H1 (cell line): ENCODE results near the gene HLF. TPM values are rescaled to one million over a fixed set of nuclear protein-coding genes. Genes with fewer than 3 reads are reported as not detected.

Source experiments
- CTCF ChIA-PET: fragments of 300-600 bp; sonication (Branson Sonifier 250); formaldehyde crosslinking; loops from one replicate; lab custom pipeline; 2021; ENCODE audit not compliant: partially characterized antibody; lab: Charles Lee
- POLR2A ChIA-PET: fragments of 300-600 bp; sonication (Branson Sonifier 250); formaldehyde crosslinking; loops from one replicate; lab custom pipeline; 2021; ENCODE audit warnings: inconsistent platforms; ENCODE audit not compliant: partially characterized antibody; lab: Charles Lee
- DNase-seq, 2 experiments: peaks; one replicate each; pipeline versions ENCODE4 v3.0.0 to v3.0.0-alpha.2; 2010 to 2022; ENCODE audit warnings: low spot score in 2 of 2, low read depth in 1 of 2, mixed read lengths in 1 of 2
- FAIRE-seq: peaks from 2 replicates; lab custom pipeline; 2011; peaks lifted over from hg19 to GRCh38; lab: Jason Lieb, UNC
- H2AFZ ChIP-seq: 2 replicates; pipeline ENCODE4 v1.8.1; 2012; ENCODE audit warnings: low read length, inconsistent platforms
- H2AK5ac ChIP-seq: 2 replicates; pipeline ENCODE4 v1.6.1; 2013; ENCODE audit warnings: low read depth, low read length
- H2BK120ac ChIP-seq: replicated peaks from 2 replicates; pipeline ENCODE3; 2013; ENCODE audit warnings: low read depth, low read length, inconsistent platforms
- H2BK12ac ChIP-seq: 2 replicates; pipeline ENCODE4 v1.6.1; 2013; ENCODE audit warnings: low read depth, low read length
- H2BK15ac ChIP-seq: 2 replicates; pipeline ENCODE4 v1.6.1; 2013; ENCODE audit warnings: low read length
- H2BK20ac ChIP-seq: 2 replicates; pipeline ENCODE4 v1.6.1; 2013; ENCODE audit warnings: low read length
- H2BK5ac ChIP-seq: 2 replicates; pipeline ENCODE4 v1.6.1; 2013; ENCODE audit warnings: low read depth, low read length
- H3K14ac ChIP-seq: 2 replicates; pipeline ENCODE4 v1.6.1; 2013; ENCODE audit warnings: inconsistent platforms; ENCODE audit not compliant: insufficient read length
- H3K18ac ChIP-seq: 2 replicates; pipeline ENCODE4 v1.6.1; 2013; ENCODE audit warnings: low read length; ENCODE audit errors: extremely low read depth
- H3K23ac ChIP-seq: 2 replicates; pipeline ENCODE4 v1.6.1; 2013; ENCODE audit warnings: inconsistent platforms; ENCODE audit not compliant: insufficient read length
- H3K23me2 ChIP-seq: 2 replicates; pipeline ENCODE4 v1.6.1; 2013; ENCODE audit warnings: low read depth, low read length
- H3K27ac ChIP-seq: 2 replicates; pipeline ENCODE4 v1.6.1; 2011; ENCODE audit warnings: low read depth, low read length, inconsistent platforms
- H3K27me3 ChIP-seq, 4 experiments: replicated peaks in 1 of 4; 1 replicate in 1 of 4; 2 replicates in 3 of 4; pipeline versions ENCODE4 v1.6.1 to v1.8.1; 2011 to 2013; ENCODE audit warnings: low read length in 3 of 4, mild to moderate bottlenecking in 3 of 4, inconsistent platforms in 2 of 4, mixed read lengths in 2 of 4, moderate library complexity in 1 of 4; ENCODE audit not compliant: control insufficient read depth in 3 of 4, insufficient read depth in 3 of 4; ENCODE audit errors: extremely low read depth in 1 of 4
- H3K36me3 ChIP-seq, 4 experiments: 2 replicates each; pipeline versions ENCODE4 v1.6.1 to v1.8.1; 2011 to 2013; ENCODE audit warnings: mild to moderate bottlenecking in 4 of 4, low read length in 3 of 4, moderate library complexity in 2 of 4, control low read depth in 1 of 4, inconsistent platforms in 1 of 4; ENCODE audit not compliant: insufficient read depth in 4 of 4, control insufficient read depth in 2 of 4
- H3K4ac ChIP-seq: replicated peaks from 2 replicates; pipeline ENCODE3; 2013; ENCODE audit warnings: low read length, low read depth, mixed read lengths, inconsistent platforms; ENCODE audit not compliant: insufficient read length
- H3K4me1 ChIP-seq, 4 experiments: replicated peaks in 1 of 4; 1 replicate in 1 of 4; 2 replicates in 3 of 4; pipeline versions ENCODE4 v1.6.1 to v1.8.1; 2011 to 2013; ENCODE audit warnings: low read length in 3 of 4, inconsistent platforms in 2 of 4, mixed read lengths in 1 of 4; ENCODE audit not compliant: insufficient read depth in 4 of 4, control insufficient read depth in 3 of 4
- H3K4me2 ChIP-seq, 2 experiments: 2 replicates each; pipeline versions ENCODE4 v1.6.1 to v1.8.1; 2011 to 2013; ENCODE audit warnings: low read depth in 2 of 2, low read length in 2 of 2, control low read depth in 1 of 2, inconsistent platforms in 1 of 2, mild to moderate bottlenecking in 1 of 2; ENCODE audit not compliant: insufficient read depth in 1 of 2
- H3K4me3 ChIP-seq, 4 experiments: fragments of 200-600, 300-600 bp in 1 of 4; sonication (generic), shearing (Covaris generic), sonication (Bioruptor Twin) in 1 of 4; 2 replicates each; pipeline versions ENCODE4 v1.5.1 to v1.8.1; 2011 to 2016; ENCODE audit warnings: low read length in 4 of 4, low read depth in 3 of 4, control low read depth in 2 of 4, inconsistent platforms in 2 of 4, mild to moderate bottlenecking in 2 of 4, mixed read lengths in 1 of 4, moderate library complexity in 1 of 4; ENCODE audit not compliant: insufficient read depth in 2 of 4; ENCODE audit errors: extremely low read depth in 1 of 4
- H3K56ac ChIP-seq: replicated peaks from 2 replicates; pipeline ENCODE3; 2013; ENCODE audit warnings: low read depth, mild to moderate bottlenecking, mixed read lengths, low read length, inconsistent platforms; ENCODE audit not compliant: insufficient read length
- H3K79me1 ChIP-seq: 2 replicates; pipeline ENCODE4 v1.6.1; 2013; ENCODE audit warnings: low read depth, low read length, control low read depth
- H3K79me2 ChIP-seq, 2 experiments: 2 replicates each; pipeline versions ENCODE4 v1.6.1 to v1.8.1; 2012 to 2013; ENCODE audit warnings: low read length in 2 of 2, mild to moderate bottlenecking in 2 of 2, inconsistent platforms in 1 of 2; ENCODE audit not compliant: insufficient read depth in 2 of 2, control insufficient read depth in 1 of 2
- H3K9ac ChIP-seq, 4 experiments: replicated peaks in 1 of 4; 1 replicate in 1 of 4; 2 replicates in 3 of 4; pipeline versions ENCODE4 v1.6.1 to v1.8.1; 2011 to 2013; ENCODE audit warnings: low read depth in 3 of 4, low read length in 3 of 4, control low read depth in 2 of 4, mild to moderate bottlenecking in 2 of 4, moderate library complexity in 2 of 4, inconsistent platforms in 1 of 4; ENCODE audit errors: extremely low read depth in 1 of 4
- H3K9me3 ChIP-seq, 2 experiments: 2 replicates each; pipeline versions ENCODE4 v1.6.1 to v1.8.1; 2012 to 2013; ENCODE audit warnings: mild to moderate bottlenecking in 2 of 2, moderate library complexity in 2 of 2, control low read depth in 1 of 2, inconsistent platforms in 1 of 2, low read depth in 1 of 2, low read length in 1 of 2, mixed read lengths in 1 of 2; ENCODE audit not compliant: insufficient read depth in 2 of 2
- H4K20me1 ChIP-seq, 2 experiments: replicated peaks in 1 of 2; 2 replicates each; pipeline versions ENCODE3 to v1.8.1; 2011 to 2013; ENCODE audit warnings: inconsistent platforms in 2 of 2, low read length in 2 of 2, mild to moderate bottlenecking in 1 of 2; ENCODE audit not compliant: insufficient read depth in 2 of 2, control insufficient read depth in 1 of 2
- H4K5ac ChIP-seq: 2 replicates; pipeline ENCODE4 v1.6.1; 2013; ENCODE audit warnings: low read length, low read depth, mixed read lengths, inconsistent platforms; ENCODE audit not compliant: insufficient read length
- H4K8ac ChIP-seq: 2 replicates; pipeline ENCODE4 v1.8.0; 2013; ENCODE audit warnings: mild to moderate bottlenecking, moderate library complexity, low read length, inconsistent platforms; ENCODE audit not compliant: insufficient read depth; ENCODE audit errors: extremely low read depth
- H4K91ac ChIP-seq: replicated peaks from 2 replicates; pipeline ENCODE3; 2013; ENCODE audit warnings: low read length, mixed read lengths, inconsistent platforms; ENCODE audit not compliant: insufficient read length
- ASH2L ChIP-seq: fragments of 200-600, 300-600 bp; sonication (generic); IDR thresholded peaks from one replicate; pipeline ENCODE4 v1.7.1; 2017; ENCODE audit warnings: low read length
- CHD1 ChIP-seq: IDR thresholded peaks from 2 replicates; pipeline ENCODE4 v1.6.1; 2012; ENCODE audit warnings: low read depth, low read length, improper control_type of control experiment
- MAFK ChIP-seq: IDR thresholded peaks from 2 replicates; pipeline ENCODE4 v1.6.1; 2012; ENCODE audit warnings: low read depth, mild to moderate bottlenecking, improper control_type of control experiment, low read length
- NRF1 ChIP-seq: IDR thresholded peaks from 2 replicates; pipeline ENCODE4 v1.6.1; 2011; ENCODE audit warnings: mild to moderate bottlenecking, low read depth, low read length, improper control_type of control experiment
- RAD21 ChIP-seq, 2 experiments: IDR thresholded peaks in 1 of 2; conservative IDR thresholded peaks in 1 of 2; 2 replicates each; pipeline ENCODE4 v1.6.1; 2011; ENCODE audit warnings: low read depth in 2 of 2, low read length in 2 of 2, improper control_type of control experiment in 1 of 2, inconsistent platforms in 1 of 2, mild to moderate bottlenecking in 1 of 2, moderate library complexity in 1 of 2
- SRF ChIP-seq: IDR thresholded peaks from 2 replicates; pipeline ENCODE4 v1.6.1; 2011; ENCODE audit warnings: mild to moderate bottlenecking, low read depth, low read length, moderate library complexity
- TAF1 ChIP-seq: IDR thresholded peaks from 2 replicates; pipeline ENCODE4 v1.6.1; 2011; ENCODE audit warnings: mild to moderate bottlenecking, low read depth, low read length
- whole genome bisulfite sequencing, 2 experiments: shearing (Covaris generic) in 1 of 2; methylation state at CpG; one replicate each; pipeline versions ENCODE4 v1.1.6 to v1.1.7; 2013 to 2015; ENCODE audit warnings: low lambda C conversion rate in 2 of 2, mixed read lengths in 2 of 2, inconsistent platforms in 1 of 2, low coverage in 1 of 2, missing lambda C conversion rate in 1 of 2; ENCODE audit not compliant: insufficient replicate concordance in 2 of 2, insufficient coverage in 1 of 2, insufficient read length in 1 of 2; ENCODE audit errors: extremely low coverage in 1 of 2, missing lambda C conversion rate in 1 of 2; 5-methylcytosine and 5-hydroxymethylcytosine counted together
- polyA plus RNA-seq, 7 experiments: library from polyadenylated mRNA; depleted of rRNA in 3 of 7; stranded (reverse) in 5 of 7; unstranded in 2 of 7; fragments of >200 nt in 5 of 7; fragments of 200-250 nt in 2 of 7; gene quantifications; 1 replicate in 5 of 7; 2 replicates in 1 of 7; 4 replicates in 1 of 7; pipeline versions ENCODE4 v1.2.1 to v1.2.3, GENCODE V29; 2011 to 2013; ENCODE audit warnings: missing spikeins in 2 of 7, mixed read lengths in 2 of 7
- total RNA-seq: library from RNA; stranded (reverse); fragmentation: NEBNext Ultra II Directional; extraction: Animal tissue kit (Norgen Biotek cat#: 25700); gene quantifications from 2 replicates; pipeline ENCODE4 v1.2.1, GENCODE V29; 2021
- TF ChIP-seq, protein P1 (sequence below): IDR thresholded peaks from 2 replicates; pipeline ENCODE4 v1.6.1; 2012; ENCODE audit warnings: low read length, inconsistent platforms

The HLF gene
- total and polyA plus RNA-seq, 2 of the 8 experiments (the other 6 are each of a cell fraction or from before 2014, with no cell fraction given), result 0.39 to 0.60 TPM

DNA sequence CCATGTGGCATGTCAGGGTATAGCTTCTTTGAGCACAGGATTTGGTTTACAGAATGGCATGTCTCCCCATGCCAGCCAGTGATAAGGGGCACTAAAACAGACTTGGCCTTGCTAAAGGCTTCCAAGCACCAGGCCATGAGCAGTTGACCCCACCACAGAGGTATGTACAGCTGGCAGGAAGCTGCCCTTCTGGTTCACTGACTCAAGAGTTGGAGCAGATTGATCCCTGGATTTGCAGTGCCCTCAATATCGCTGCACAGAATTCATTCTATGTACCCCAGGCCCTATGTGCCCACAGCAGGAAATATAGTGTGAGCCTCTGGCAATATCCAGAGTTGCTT is 24.3 kb downstream of the HLF start:
- no peaks in the 10 kb centered on the region for H3K79me2 ChIP-seq
- no peak overlapping the region for H4K8ac ChIP-seq
- no peak overlapping the region for H3K18ac ChIP-seq
- H4K20me1 ChIP-seq, result no peaks in the 10 kb centered on the region
- H3K27me3 ChIP-seq, result no peaks in the 10 kb centered on the region
- ChIA-PET CTCF (interaction anchor here (1.0 to 1.4 kb wide), 3 partner anchors 7 to 70 kb away, joined by 3 to 10 read pairs (median 8); no protein-coding TSS in a partner anchor), POLR2A (no interaction called here)
- H3K9me3 ChIP-seq, result no peaks in the 10 kb centered on the region
- no peaks in the 10 kb centered on the region for H3K23me2 ChIP-seq
- H2AK5ac ChIP-seq, result no peak overlapping the region
- H3K36me3 ChIP-seq, result no peaks in the 10 kb centered on the region
- TF ChIP-seq RAD21 (IDR thresholded peaks at IDR 0.05 in 1 of 2, conservative IDR thresholded peaks at IDR 0.05 in 1 of 2; ENCODE audit: low read depth in 2 of 2, low read length in 2 of 2) (no peak), CHD1 (no peak), MAFK (no peak), ASH2L (no peak), NRF1 (no peak), TAF1 (no peak), SRF (no peak)
- TF ChIP-seq, protein P1, sequence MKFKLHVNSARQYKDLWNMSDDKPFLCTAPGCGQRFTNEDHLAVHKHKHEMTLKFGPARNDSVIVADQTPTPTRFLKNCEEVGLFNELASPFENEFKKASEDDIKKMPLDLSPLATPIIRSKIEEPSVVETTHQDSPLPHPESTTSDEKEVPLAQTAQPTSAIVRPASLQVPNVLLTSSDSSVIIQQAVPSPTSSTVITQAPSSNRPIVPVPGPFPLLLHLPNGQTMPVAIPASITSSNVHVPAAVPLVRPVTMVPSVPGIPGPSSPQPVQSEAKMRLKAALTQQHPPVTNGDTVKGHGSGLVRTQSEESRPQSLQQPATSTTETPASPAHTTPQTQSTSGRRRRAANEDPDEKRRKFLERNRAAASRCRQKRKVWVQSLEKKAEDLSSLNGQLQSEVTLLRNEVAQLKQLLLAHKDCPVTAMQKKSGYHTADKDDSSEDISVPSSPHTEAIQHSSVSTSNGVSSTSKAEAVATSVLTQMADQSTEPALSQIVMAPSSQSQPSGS, result no peak
- no peak overlapping the region for H2BK5ac ChIP-seq
- no peak overlapping the region for H2AFZ ChIP-seq
- no peak overlapping the region for H2BK15ac ChIP-seq
- no peak overlapping the region for H2BK20ac ChIP-seq
- no peak overlapping the region for H3K56ac ChIP-seq
- WGBS, 2 experiments, result 100% methylated on average over 1 of the region's 1 CpG; no CpG with 5 or more reads in 1 of the 2 experiments
- no peak overlapping the region for H3K4me3 ChIP-seq
- FAIRE-seq (no peak), DNase-seq (no peak)
- no peak overlapping the region for H3K9ac ChIP-seq
- H3K4me1 ChIP-seq, result peaks cover 0 to 5% (median 0%) of the 10 kb centered on the region in 4 experiments; a peak in 1 of 7 replicates
- no peak overlapping the region for H2BK120ac ChIP-seq
- no peaks in the 10 kb centered on the region for H3K79me1 ChIP-seq
- no peak overlapping the region for H3K4me2 ChIP-seq
- H3K14ac ChIP-seq, result no peak overlapping the region
- no peak overlapping the region for H4K91ac ChIP-seq
- H3K23ac ChIP-seq, result no peak overlapping the region
- H2BK12ac ChIP-seq, result no peak overlapping the region
- no peak overlapping the region for H3K4ac ChIP-seq
- no peak overlapping the region for H4K5ac ChIP-seq
- H3K27ac ChIP-seq, result no peak overlapping the region
